ENCODE measurements around the gene ESYT1. TPM values are rescaled to one million over a fixed set of nuclear protein-coding genes. Genes with fewer than 3 reads are reported as not detected.
"Not testable (repeated sequence)": the region's sequence is repeated elsewhere in the genome, so short reads cannot be mapped to it uniquely, and the experiment has no call there.

Gene ESYT1
- total and polyA plus RNA-seq, 2 donors, result 85.1 to 116 TPM

DNA sequence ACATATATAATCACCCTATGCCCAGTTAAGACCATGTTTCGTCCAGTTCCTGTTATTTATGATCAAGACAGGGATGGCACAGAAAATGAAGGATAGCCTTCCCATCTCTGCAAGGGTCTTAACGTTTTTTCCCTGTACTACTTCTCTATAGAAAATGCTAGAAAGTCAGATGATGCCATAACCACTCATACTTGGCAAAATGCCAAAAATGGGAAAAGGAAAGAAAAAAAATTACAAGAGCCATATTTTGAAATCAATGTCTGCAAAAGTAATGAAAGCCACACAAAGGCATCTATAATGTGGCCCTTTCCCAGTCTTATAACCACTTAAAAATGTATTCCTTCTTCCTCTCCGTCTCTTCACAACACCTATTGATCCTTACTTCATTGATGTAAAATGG is 22.5 kb downstream of the ESYT1 start:
- H3K36me3 ChIP-seq (ENCODE audit: insufficient read depth), result no peaks in the 10 kb centered on the region
- peaks cover 4% of the 10 kb centered on the region for H3K4me1 ChIP-seq (ENCODE audit: insufficient read depth)
- DNase-seq (ENCODE audit: extremely low spot score), result no peak
- 67% methylated on average over 3 of the region's 3 CpGs for WGBS
- H3K27ac ChIP-seq (ENCODE audit: low read depth), result no peak overlapping the region
- H3K4me3 ChIP-seq (ENCODE audit: low read depth, low read length), result no peak overlapping the region

GRCh38 chr12:56151672-56152131 is 23.6 kb downstream of the ESYT1 start:
- Histone ChIP-seq H3K4me1 (ENCODE audit: insufficient read depth) (peaks cover 3% of the 10 kb centered on the region), H3K4me3 (ENCODE audit: low read depth, low read length) (peak overlapping the region; percentile 52), H3K36me3 (ENCODE audit: insufficient read depth) (no peaks in the 10 kb centered on the region), H3K27ac (ENCODE audit: low read depth) (peak overlapping the region; percentile 85)
- DNase-seq (ENCODE audit: extremely low spot score), result no peak
- WGBS, result 9% methylated on average over 12 of the region's 12 CpGs

GRCh38 chr12:56152132-56152755 is 24.2 kb downstream of the ESYT1 start, which contains the start of gene MYL6B:
TSS of gene MYL6B (plus strand) at chr12:56152587. CDS start at chr12:56153919, 1,332 bp downstream.
- peak; percentile 87 for DNase-seq (ENCODE audit: extremely low spot score)
- H3K36me3 ChIP-seq (ENCODE audit: insufficient read depth), result no peaks in the 10 kb centered on the region
- peaks cover 1% of the 10 kb centered on the region for H3K4me1 ChIP-seq (ENCODE audit: insufficient read depth)
- peak within 1 kb of the TSS; percentile 52 for H3K4me3 ChIP-seq (ENCODE audit: low read depth, low read length)
- under 1% methylated on average over 37 of the region's 37 CpGs for WGBS
- H3K27ac ChIP-seq (ENCODE audit: low read depth), result peak within 1 kb of the TSS; percentile 85

GRCh38 chr12:56152756-56153677 is 24.9 kb downstream of the ESYT1 start:
- H3K27ac ChIP-seq (ENCODE audit: low read depth), result no peak overlapping the region
- H3K4me1 ChIP-seq (ENCODE audit: insufficient read depth), result peaks cover 1% of the 10 kb centered on the region
- WGBS, result 9% methylated on average over 8 of the region's 8 CpGs
- H3K4me3 ChIP-seq (ENCODE audit: low read depth, low read length), result peak overlapping the region; percentile 52
- DNase-seq (ENCODE audit: extremely low spot score), result no peak
- H3K36me3 ChIP-seq (ENCODE audit: insufficient read depth), result no peaks in the 10 kb centered on the region

- no peaks in the 10 kb centered on the region for H3K36me3 ChIP-seq (ENCODE audit: insufficient read depth)
- H3K27ac ChIP-seq (ENCODE audit: low read depth), result no peak overlapping the region
- no peak for DNase-seq (ENCODE audit: extremely low spot score)
- peaks cover 1% of the 10 kb centered on the region for H3K4me1 ChIP-seq (ENCODE audit: insufficient read depth)
- 78% methylated on average over 5 of the region's 5 CpGs for WGBS
- no peak overlapping the region for H3K4me3 ChIP-seq (ENCODE audit: low read depth, low read length)
Measured at GRCh38 chr12:56153678-56154065, 25.6 kb downstream of the ESYT1 start.

GRCh38 chr12:56154246-56154771 is 26.2 kb downstream of the ESYT1 start:
- 97% methylated on average over 1 of the region's 1 CpG for WGBS
- no peaks in the 10 kb centered on the region for H3K36me3 ChIP-seq (ENCODE audit: insufficient read depth)
- no peak overlapping the region for H3K4me3 ChIP-seq (ENCODE audit: low read depth, low read length)
- H3K4me1 ChIP-seq (ENCODE audit: insufficient read depth), result peaks cover 1% of the 10 kb centered on the region
- no peak for DNase-seq (ENCODE audit: extremely low spot score)
- H3K27ac ChIP-seq (ENCODE audit: low read depth), result no peak overlapping the region

DNA sequence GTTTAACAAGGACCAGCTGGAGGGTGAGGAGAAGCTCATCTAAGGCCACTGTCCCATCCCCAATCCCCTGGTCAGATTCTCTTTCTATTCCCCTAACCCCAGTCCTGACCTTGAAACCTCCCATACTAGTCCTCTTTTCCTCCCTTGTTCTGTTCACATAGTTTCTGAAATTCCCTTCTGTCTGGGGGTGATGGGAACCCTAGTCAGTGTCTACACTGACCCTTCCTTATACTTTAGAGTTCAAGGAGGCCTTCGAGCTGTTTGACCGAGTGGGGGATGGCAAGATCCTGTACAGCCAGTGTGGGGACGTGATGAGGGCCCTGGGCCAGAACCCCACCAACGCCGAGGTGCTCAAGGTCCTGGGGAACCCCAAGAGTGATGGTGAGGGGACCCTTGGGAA is 26.8 kb downstream of the ESYT1 start:
- peaks cover 1% of the 10 kb centered on the region for H3K4me1 ChIP-seq (ENCODE audit: insufficient read depth)
- no peak for DNase-seq (ENCODE audit: extremely low spot score)
- H3K27ac ChIP-seq (ENCODE audit: low read depth), result no peak overlapping the region
- H3K4me3 ChIP-seq (ENCODE audit: low read depth, low read length), result no peak overlapping the region
- WGBS, result 95% methylated on average over 5 of the region's 5 CpGs
- no peaks in the 10 kb centered on the region for H3K36me3 ChIP-seq (ENCODE audit: insufficient read depth)

DNA sequence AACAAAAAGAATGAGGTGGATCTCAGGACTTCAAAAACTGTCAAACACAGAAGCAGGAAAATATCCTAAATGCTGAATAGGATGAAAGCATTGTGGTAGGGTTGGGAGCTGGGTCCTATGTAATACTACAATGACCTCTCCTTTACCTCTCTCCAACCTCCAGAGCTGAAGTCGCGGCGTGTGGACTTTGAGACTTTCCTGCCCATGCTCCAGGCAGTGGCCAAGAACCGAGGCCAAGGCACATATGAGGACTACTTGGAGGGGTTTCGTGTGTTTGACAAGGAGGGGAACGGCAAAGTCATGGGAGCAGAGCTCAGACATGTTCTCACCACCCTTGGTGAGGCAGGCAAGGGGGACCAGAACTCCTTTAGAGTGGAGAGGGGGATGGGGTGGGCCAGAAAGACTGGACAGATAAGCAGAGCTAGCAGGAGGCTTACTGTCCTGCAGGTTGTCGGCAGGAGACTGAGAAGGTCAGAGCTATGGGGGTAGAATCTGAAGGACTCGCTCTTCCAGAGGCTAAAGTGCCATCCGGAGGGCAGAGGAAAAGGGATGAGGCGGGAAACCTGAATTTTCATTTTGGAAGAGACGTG is 27.3 kb downstream of the ESYT1 start:
- Histone ChIP-seq H3K4me1 (ENCODE audit: insufficient read depth) (peaks cover 1% of the 10 kb centered on the region), H3K4me3 (ENCODE audit: low read depth, low read length) (no peak overlapping the region)
- 93% methylated on average over 11 of the region's 11 CpGs for WGBS

DNA sequence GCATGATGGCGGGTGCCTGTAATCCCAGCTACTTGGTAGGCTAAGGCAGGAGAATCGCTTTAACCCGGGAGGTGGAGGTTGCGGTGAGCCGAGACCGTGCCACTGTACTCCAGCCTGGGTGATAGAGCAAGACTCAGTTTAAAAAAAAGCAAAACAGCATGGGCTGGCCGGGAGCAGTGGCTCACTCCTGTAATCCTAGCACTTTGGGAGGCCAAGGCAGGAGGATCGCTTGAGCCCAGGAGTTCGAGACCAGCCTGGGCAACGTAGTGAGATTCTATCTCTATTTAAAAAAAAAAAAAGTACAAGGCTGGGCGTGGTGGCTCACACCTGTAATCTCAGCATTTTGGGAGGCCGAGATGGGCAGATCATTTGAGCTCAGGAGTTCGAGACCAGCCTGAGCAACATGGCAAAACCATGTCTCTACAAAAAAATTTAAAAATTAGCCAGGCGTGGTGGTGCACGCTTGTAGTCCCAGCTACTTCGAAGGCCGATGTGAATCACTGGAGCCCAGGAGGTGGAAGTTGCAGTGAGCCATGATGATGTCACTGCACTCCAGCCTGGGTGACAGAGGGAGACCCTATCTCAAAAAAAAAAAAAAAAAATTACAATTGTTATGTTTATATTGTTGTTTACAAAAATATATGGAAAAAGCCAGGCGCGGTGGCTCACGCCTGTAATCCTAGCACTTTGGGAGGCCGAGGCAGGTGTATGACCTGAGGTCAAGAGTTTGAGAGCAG is 28.6 kb downstream of the ESYT1 start:
- H3K36me3 ChIP-seq (ENCODE audit: insufficient read depth); H3K4me1 ChIP-seq (ENCODE audit: insufficient read depth); DNase-seq (ENCODE audit: extremely low spot score): not testable (repeated sequence)
- peak overlapping the region; percentile 85 for H3K27ac ChIP-seq (ENCODE audit: low read depth)
- H3K4me3 ChIP-seq (ENCODE audit: low read depth, low read length), result peak overlapping the region; percentile 21
- WGBS, result 90% methylated on average over 21 of the region's 21 CpGs

More for the DNA sequence above, 27.3 kb downstream of the ESYT1 start:
- H3K36me3 ChIP-seq (ENCODE audit: insufficient read depth), result no peaks in the 10 kb centered on the region
- H3K27ac ChIP-seq (ENCODE audit: low read depth), result no peak overlapping the region
- DNase-seq (ENCODE audit: extremely low spot score), result no peak

DNA sequence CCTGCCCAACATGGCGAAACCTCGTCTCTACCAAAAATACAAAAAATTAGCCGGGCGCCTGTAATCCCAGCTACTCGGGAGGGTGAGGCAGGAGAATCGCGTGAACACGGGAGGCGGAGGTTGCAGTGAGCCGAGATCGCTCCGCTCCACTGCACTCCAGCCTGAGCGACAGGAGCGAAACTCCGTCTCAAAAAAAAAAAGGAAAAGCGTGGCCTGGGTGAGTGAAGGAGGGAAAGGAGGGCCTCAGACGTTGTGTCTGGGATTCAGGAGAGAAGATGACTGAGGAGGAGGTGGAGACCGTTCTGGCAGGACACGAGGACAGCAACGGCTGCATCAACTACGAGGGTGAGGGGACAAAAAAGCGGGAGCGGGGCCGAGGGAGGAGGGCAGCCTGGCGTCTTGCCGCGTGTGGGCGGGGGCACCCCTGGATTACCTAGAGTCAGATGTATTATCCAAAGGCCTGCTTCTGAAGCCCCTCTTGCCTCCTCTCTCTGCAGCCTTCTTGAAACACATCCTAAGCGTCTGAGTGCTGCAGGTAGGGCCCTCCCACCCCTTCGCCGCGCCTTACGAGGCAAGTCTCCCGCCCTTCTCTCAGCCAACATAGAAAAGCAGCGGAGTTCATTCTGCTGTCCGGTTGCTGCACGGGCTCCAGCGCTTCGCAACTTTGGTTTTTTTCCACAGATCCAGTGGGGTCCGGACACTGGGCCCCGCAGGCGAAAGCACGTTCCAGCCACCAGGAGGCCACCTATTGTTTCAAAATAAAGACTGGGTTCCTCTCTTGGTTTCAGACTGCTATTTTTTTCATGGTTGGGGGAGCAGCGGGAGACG is 29.3 kb downstream of the ESYT1 start:
- Histone ChIP-seq H3K36me3 (ENCODE audit: insufficient read depth) (peaks cover 3% of the 10 kb centered on the region), H3K4me3 (ENCODE audit: low read depth, low read length) (peak overlapping the region; percentile 21), H3K27ac (ENCODE audit: low read depth) (peak overlapping the region; percentile 85), H3K4me1 (ENCODE audit: insufficient read depth) (peaks cover 1% of the 10 kb centered on the region)
- DNase-seq (ENCODE audit: extremely low spot score), result peak; percentile 75
- WGBS, result 3% methylated on average over 45 of the region's 45 CpGs

GRCh38 chr12:56158029-56158925 is 30.2 kb downstream of the ESYT1 start, which contains the start of gene MYL6:
TSS of gene MYL6 (plus strand) at chr12:56158359. CDS start at chr12:56158402, 43 bp downstream.
- no peaks in the 10 kb centered on the region for H3K4me1 ChIP-seq (ENCODE audit: insufficient read depth)
- H3K36me3 ChIP-seq (ENCODE audit: insufficient read depth), result peaks cover 3% of the 10 kb centered on the region
- H3K27ac ChIP-seq (ENCODE audit: low read depth), result peak within 1 kb of the TSS; percentile 100
- WGBS, result under 1% methylated on average over 30 of the region's 30 CpGs
- H3K4me3 ChIP-seq (ENCODE audit: low read depth, low read length), result peak within 1 kb of the TSS; percentile 68
- DNase-seq (ENCODE audit: extremely low spot score), result peak; percentile 98

All from urinary bladder (tissue), 4 donors.